Stimulated activated CD8-positive, alpha-beta memory T cell treated with anti-CD3 and anti-CD28 coated beads, Interleukin-4, amount 100 ng/mL, for 24 hours (primary cell): ENCODE results near the gene PHF12.

Experiments
- DNase-seq: peaks from one replicate; pipeline ENCODE4 v3.0.0-alpha.2; 2020; ENCODE audit warnings: low read depth

Gene PHF12

DNA sequence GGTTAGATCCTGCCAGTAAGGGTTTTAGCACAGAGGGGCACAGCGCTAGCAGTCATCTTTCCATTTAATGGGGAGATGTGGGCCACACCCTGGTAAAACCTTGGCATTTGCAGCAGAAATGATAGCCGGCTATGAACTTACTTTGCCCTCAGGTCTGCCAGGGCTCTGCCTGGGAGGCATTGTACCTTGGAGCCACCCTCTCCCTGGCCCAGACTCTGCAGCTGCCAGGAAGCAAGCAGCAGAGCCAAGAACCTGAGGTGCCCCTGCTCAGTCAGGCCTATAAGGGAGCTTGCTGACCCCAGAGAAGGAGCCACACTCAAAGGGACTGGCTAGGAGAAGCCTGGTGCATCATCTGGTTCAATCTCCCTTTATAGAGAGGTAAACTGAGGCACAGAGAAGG, 23.7 kb upstream of the PHF12 start:
- DNase-seq, result no peak

DNA sequence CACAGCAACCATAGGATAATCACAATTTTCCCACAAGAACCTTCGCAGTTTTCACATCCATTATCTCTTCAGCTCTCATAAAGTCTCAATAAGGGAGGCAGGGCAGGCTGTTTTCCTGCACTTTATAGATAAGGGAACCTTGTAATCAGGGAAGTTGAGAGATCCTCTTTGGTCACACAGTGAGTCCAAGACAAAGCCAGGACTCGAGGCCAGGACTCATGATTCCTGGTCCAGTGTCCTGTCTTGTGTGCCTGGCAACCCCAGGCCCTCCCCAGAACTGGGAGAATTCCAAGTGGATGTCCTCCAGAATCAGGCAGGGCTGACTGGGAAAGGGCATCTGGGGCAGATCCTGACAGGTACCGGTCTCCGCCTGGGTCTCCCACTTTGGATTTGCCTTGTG, 23.1 kb upstream of the PHF12 start:
- DNase-seq, result no peak

DNA sequence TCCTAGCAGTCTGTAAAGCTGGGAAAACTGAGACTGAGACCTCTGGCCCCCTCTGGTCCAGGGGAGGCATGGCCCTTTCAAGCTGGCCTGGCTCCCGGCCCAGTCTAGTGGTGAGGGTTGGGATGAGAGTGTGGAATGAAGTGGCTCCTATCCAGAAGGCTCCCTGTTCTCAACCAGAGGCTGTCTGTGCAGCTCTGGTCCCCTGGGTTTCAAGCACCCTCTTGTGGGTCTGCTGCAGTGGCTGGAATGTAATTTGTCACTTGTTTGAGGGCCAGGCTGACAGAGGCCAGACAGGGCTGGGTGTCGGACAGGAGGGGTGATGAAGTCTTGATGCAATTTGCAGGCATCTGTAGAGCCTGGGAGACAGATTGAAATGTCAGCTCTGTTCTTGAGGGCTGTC, 22.1 kb upstream of the PHF12 start:
- no peak for DNase-seq

DNA sequence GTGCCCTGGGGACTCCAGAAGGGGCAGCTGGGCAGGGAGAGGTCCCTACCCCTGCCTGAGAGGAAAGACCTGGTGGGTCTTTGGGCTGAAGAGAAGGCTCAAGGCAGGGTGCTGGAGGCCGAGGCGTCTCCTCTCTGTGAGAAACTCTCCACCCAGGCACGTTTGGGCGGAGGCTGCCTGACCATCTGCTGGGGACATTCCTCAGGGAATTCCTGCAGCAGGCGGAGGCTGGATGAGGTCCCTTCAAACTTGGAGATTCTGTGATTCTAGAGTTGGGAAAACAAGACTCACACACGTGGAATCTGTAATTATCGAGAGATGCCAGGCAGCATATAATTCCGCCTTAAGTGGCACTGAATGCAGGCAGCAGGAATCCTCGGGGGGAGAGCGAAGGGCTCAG, 21.1 kb upstream of the PHF12 start:
- DNase-seq, result no peak

DNA sequence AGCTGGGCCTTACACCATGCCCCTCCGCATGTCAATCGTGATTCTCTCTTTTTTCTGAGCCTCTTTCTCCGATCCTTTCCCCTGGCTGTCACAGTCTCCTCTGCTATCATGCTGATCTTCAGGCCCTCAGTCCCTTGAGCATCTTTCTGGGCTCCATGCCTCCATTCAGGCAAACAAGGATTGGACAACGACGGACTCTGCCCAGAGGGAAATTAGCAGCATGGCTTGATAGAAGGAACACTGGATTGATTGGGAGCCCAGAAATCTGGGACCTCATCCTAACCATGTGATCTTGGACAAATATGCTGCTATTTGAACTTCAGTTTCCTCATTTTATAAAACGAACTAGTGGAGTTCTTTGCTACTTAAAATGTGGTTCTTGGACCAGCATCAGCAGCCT, 19.6 kb upstream of the PHF12 start:
- no peak for DNase-seq

DNA sequence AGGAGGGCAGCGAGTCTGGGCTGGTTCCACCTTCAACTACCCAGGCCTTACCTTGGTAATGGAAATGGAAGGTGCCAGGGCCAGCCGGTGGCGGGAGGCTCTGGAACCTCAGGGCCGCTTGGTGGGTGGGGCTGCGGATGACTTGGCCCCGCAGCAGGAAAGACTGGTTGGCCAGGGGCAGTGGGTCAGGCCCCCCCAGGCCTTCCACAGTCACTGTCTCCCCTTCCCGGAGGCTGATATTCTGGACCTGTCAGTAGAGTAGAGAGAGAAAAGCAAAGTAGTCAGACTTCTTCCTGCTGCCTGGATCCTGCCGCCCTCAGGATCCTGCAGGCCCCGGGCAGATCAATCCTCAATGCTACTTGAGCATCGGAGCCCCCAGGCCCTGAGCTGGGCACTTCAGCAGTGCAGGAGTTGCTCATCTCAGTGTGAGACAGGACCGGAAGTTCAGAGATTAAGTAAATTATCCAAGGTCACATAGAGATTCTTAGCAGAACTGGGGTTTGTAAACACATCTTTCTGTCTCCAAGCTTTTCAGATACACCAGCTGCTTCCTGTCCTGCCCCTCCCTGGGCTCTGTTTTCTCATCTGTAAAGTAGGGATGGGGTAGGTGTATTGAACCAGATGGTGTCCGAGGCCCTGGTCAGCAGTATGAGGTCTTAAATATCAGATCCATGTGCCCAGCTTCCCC, 18.5 kb upstream of the PHF12 start:
- no peak for DNase-seq

DNA sequence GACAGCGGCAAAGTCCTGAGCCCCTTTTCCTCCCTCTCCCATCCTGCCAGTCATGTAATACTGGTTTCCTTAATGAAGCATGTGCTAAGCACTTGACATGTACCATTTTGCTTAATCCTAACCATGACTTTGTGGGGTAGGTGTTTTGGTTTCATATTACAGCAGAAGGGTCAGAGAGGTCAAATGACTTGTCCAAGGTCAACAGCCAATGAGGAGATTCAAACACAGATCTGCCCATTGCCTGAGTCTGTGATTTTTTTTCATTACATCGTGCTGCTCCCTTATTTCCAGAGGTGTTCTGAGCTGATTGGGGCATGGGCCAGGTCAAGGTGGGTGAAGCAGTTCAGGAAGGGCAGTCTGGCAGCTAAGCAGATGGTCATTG, 17.6 kb upstream of the PHF12 start:
- DNase-seq, result no peak

DNA sequence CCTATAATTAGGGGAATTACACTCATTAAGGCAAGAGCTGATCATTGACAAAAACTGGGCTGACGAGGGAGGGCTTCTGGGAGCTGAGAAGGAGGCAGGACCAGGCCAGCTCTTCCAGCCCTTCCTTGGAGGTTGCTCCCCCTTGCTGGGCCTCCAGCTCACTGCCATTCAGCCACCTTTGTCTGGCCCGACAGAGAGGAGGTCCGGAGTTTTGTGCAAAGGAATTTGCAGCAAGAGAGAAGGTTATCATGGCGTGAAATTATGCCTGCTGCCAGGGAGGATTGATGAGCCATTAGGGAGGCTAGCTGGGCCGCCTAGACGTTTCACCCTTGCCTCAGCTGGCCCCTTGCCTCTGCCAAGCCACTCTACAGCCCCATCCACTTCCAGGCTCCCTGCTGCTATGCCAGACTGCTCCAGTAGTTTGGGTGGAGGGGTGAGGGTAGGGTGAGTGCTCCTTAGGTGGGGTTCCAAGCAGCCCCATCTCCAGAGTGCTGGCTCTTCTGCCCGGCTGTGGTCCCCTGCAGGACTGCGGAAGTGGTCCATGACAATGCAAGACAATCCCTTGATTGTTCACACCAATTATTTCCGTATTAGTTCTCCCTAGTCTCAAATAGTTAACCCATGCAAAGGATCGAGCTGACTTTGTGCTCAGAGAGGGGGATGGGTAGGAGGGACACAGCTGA, 17.1 kb upstream of the PHF12 start:
- no peak for DNase-seq

DNA sequence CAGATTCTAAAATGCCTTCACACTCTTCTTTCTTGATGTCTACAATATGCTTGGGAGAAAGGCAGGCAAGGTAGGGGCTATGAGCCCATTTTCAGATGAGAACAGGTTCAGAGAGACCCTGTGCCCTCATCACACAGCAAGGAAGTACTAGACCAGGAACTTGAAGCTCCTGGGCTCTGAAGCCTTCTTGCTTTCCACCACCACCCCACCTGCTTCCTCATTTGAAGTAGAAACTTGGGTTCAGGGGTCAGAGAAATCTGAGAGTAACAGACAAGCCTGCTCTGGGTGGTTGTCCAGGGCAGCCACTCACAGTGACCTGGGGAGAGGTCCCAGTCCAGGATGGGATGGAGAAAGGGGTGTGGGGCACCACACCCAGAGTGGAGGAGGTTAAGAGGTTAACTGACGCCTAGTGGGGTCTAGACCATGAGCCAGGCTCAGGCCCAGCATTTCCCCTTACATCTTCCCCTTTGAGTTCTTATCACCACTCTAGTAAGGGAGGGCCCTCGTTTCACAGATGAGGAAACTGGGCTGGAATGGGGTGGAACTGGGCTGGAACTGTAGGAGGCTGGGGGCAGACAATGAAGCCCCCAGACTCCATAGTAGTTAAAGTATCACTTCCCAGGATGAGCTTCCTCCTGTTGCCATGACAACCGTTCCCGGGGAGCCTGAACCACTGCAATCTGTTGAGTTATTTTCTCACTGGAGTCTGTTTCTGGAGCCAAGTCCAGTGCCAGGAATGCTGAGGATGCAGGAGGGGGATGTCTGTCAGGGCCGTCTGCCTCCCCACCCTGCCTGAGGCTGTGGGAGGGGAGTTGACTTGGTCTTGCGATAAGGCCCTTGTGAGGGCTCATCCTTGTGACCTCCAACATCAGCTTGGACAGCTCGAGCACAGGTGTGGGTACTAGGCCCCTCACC, 16.2 kb upstream of the PHF12 start:
- no peak for DNase-seq

DNA sequence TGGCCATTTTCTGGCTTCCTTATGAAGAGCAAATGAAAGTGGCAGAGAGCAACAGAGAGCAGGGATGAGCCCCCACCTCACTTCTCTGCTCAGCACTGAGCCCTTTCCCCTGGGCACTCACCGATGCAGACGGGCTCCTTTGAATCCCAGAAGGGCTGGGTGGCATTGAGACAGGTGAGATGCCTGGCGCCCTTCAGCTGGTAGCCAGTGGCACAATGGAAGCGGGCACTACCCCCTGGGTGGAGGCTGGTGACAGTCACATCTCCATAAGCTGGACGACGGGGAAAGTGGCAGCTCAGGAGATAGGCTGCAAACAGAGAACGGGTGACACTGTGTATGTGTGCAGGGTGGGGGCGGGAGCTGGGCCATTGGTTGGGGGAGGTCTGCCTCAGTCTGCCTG, 12.5 kb upstream of the PHF12 start:
- DNase-seq, result no peak

DNA sequence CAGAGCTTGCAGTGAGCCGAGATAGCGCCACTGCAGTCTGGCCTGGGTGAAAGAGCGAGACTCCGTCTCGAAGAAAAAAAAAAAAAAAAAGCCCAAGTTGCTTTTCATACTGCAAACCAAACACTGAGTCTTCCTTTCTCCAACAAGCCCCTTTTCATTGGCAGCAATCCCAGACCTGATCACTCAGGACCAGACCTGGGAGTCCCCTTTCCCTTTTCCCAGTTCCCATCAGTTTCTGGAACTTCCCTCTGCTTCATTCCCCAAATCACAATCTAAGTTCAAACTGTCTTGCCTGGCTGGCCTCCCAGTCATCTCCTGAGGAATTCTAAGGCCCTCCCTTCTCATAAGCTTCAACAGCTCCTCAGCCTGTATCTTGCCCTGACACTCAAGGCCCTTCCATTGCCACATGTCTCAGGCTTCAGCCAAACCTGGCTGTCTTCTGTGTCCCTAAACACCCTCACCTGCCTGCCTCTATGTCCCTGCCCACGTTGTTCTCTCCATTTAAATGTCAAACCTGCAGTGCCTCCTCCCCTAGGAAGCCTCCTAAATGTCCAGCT, 11.8 kb upstream of the PHF12 start:
- no peak for DNase-seq

DNA sequence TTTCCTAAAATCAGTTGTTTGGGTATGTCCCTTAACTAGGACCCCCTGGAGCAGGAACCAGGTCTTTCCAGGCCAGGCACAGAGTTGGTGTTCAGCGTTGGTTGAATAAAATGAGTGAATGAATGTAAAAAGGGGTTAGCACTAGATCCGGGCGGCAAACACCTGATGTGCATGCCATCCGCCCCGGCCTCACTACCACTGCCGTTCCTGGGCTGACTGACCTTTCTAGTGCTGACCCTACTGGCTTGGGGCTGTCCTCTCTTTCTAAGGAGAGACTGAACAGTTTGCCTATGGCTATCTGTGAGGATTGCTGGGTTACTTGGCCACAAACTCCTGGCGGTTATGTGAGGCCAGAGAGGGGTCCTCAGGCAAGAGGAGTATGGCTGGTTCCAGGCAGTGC, 10.1 kb upstream of the PHF12 start:
- no peak for DNase-seq

DNA sequence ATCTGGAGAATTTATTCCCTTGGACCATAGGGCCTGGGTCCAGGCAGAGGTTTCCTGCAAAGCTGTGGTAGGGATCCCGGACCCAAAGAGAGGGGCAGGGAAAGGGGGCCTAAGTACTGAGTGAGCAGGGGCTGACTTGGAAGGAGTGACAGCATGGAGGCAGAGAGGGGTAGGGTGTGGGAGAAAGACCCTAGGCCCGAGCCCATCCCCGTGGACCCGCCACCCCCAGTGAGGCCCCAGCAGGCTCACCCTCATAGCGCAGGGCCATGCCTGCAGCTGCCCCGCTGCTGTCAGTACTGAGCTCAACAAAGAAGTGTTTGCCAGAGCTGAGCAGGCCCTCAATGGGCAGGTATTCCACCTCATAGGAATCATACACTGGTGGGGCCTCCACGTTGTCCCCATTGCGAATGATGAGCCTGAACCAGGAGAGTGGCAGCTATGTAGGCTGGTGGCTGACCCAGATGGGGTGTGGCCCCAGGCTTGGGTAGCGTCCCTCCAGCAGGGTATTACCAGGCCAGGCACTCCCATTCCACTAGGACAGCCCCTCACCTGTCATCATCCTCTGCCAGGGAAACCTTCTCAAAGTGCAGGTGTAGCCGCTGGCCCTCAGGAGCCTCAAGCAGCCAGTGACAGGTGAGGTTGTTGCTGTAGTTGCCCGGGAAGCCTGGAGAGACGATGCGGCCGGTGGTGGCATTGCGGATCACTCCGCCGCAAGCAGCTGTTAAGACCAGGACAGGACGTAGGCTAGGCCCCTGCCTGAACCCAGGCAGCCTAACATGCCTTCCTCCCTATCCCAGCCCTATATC, 9.1 kb upstream of the PHF12 start:
- no peak for DNase-seq

DNA sequence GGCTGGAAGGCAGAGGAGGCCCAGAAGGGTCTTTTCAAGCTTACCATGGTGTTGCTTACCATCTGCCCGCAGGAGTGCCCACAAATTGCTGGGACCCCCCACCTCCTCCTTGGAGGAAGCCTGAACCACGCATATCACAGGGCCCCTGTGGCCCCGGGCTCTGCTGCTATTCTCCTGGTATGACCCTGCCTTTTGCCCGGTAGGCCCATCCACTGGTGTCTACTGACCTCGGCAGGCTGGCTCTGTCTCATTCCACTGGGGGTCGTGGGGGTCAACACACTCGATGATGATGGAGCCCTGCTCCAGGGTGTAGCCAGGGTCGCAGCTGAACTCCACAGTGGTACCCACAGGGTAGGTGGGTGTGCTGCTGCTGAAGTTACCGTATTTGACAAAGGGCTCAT, 8.2 kb upstream of the PHF12 start:
- DNase-seq, result no peak

DNA sequence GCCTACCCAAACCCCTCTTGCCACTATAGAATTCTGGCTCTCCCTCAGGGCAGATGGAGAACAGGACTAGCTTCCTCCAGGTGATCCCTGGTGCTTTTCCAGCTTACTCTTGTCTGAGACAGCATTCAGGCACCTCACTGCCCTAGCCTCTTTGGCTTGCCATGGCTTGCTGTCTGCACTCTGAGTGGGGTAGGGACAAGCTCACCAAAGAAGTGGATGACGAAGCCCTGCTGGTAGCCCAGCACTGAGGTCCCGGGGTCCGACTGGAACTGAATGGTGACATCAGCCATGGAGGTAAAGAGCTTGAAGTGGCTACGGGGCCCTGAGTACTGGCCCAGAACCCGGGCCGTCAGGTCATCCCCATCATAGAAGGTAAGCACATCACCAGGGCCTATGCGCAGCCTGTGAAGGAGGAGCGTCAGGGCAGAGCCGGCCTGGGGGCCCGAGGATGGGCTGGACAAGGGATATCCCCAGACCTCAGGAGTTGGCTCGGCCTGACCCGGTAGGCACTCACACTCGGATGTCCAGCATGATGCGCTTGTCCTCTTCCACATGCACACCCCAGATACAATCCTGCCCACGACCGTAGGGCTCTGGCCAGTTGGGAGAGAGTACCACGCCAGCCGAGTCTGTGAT, 7.6 kb upstream of the PHF12 start:
- DNase-seq, result no peak

DNA sequence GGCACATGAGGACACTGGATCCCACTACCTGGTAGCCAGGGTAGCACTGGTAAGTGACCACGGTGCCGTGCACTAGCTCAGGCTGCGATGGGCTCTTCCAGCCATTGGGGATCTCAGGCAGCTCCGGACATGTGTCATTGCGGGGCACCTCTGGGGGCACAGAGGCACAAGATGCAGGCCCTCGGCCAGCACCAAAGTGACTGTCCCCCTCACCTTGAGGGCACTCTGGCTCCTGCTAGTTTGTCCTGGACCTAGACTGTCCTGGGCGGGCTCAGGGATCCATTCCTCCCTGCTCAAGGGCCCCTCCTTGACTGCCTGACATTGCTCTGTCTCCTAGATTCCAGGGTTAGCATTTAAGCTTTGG, 6.7 kb upstream of the PHF12 start:
- no peak for DNase-seq

DNA sequence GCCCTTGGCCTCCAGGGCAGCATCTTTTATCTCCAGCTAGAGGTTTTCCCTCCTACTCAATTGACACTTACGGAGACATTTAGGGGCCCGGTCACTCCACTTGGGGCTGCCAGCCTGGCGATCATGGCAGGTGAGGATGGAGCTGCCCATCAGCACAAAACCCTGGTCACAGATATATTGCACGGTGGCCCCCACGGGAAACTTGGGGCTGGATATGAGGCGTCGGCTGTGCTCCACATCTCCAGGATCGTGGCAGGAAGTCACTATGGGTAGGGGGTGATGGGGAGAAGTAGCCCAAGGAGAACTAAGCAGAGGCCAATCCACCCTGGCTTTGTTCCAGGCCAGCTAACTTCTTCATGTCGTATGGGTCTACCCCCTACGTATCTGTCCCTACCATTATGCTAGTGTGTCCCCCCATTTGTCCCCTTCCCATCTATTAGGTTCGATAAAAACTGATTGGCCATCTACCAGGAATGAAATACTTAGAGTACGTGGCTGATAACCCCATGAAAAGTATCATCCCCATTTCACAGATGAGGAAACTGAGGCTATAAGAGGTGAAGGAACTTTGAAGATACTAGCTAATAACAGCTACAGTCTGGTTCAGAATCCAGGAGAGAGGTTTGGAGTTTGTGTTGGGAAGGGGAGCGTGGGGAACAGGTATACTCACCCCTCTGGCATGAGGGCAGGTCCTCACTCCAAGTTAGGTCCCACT, 6.1 kb upstream of the PHF12 start:
- DNase-seq, result no peak

DNA sequence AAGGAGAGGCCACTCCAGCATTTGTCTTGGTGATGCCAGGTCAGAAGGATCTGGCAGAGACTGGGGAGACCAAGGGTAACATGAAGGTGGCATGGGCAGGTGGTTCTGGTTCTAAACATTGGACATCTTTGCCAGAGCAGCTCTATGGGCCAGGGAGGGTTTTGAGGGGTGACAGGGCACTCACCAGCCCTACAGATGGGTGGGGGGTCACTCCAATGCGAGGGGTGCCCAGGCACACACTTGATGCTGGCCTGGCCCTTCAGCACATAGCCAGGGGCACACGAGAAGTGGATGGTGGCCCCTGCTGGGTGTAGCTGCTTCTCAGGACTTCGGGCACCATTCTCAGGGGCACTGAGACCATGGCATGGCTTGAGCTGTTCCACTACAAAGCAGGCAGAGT, 5.5 kb upstream of the PHF12 start:
- no peak for DNase-seq

DNA sequence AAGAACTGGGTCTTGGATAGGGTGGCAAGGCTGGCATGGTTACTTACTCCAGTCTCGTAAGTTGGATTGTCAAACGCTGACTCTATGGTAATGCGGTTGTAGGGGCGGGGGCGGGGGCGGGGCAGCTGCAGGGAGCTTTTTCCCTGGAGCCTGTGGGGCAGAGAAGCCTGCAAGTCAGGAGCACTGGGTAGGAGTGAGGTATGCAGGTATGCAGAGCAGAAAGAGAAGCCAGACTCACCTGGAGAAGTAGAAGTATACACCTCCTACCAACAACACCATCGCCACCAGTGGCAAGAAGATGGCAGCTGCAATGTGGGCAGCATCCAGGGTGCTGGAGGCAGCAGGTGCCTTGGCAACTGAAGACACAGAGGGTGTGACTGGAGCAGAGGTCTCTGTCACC, 4.8 kb upstream of the PHF12 start:
- no peak for DNase-seq

DNA sequence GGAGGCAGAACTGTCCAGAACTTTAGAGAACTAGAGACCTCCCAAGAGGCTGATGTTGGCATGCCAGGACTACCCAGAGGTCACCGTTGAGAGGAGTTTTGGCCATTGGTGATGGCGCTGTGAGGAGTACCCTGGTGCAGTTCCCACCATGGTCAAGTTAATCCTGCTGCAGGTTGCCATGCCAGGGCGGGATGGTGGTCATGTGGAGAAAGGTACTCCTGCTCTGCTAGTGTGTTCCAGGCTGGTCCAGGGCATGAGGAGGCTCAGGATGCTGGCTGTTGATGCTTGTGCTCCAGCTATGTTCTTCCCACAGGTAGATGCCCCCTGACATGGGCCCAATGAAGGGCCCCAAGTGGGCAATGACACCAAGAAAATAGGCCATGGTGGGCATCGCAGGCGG, 4.1 kb upstream of the PHF12 start:
- no peak for DNase-seq

DNA sequence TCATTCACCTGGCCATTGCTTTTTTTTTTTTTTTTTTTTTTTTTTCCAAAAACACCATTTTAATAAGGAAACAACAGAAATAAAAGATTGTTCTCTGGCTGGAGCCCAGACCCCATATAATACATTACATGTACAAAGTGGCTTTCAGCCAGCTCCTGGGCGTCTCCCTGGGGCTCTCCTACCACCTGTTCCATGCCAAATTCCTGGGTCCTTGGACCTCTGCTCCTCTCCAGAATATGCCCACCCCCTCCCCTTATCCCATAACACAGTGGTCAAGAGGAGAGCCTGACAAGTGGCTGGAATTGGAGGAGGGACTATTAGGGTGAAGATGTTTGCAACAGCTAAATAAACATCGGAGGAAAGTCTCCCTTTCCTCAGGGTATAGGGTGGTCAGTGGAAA, 3.6 kb upstream of the PHF12 start:
- no peak for DNase-seq
